GM21367 (cell line): ENCODE measurements around the gene WDR45B.
"Not testable (repeated sequence)": the region's sequence is repeated elsewhere in the genome, so short reads cannot be mapped to it uniquely, and the experiment has no call there.

Source experiments
- ATAC-seq: cut with Tn5 transposase; IDR thresholded peaks from one replicate; pipeline ENCODE4 v1.9.1; 2021; ENCODE audit not compliant: unreplicated experiment

The WDR45B gene

GRCh38 chr17:82658796-82659452 lies 10.7 kb upstream of the WDR45B start:
- no peak for ATAC-seq

GRCh38 chr17:82658331-82658730 lies 10.1 kb upstream of the WDR45B start:
- ATAC-seq: no peak

- ATAC-seq: no peak
Measured at GRCh38 chr17:82657926-82658325, 9.7 kb upstream of the WDR45B start.

GRCh38 chr17:82656266-82656665 lies 8.0 kb upstream of the WDR45B start:
- ATAC-seq: no peak

- no peak for ATAC-seq
Measured at GRCh38 chr17:82655523-82655922, 7.3 kb upstream of the WDR45B start.

GRCh38 chr17:82655038-82655479 lies 6.8 kb upstream of the WDR45B start:
- no peak for ATAC-seq

- not testable (repeated sequence) for ATAC-seq
Measured at GRCh38 chr17:82654611-82655010, 6.4 kb upstream of the WDR45B start.

GRCh38 chr17:82653651-82654528 lies 5.6 kb upstream of the WDR45B start:
- ATAC-seq: no peak

- ATAC-seq: no peak
Measured at GRCh38 chr17:82650723-82651122, 2.5 kb upstream of the WDR45B start.

- ATAC-seq: no peak
Measured at GRCh38 chr17:82649501-82650261, 1.4 kb upstream of the WDR45B start.

GRCh38 chr17:82648742-82649331 lies 593 bp upstream of the WDR45B start:
- no peak for ATAC-seq

GRCh38 chr17:82647593-82648164 lies 565 bp downstream of the WDR45B start:
- peak; percentile 22 for ATAC-seq

- ATAC-seq: no peak
Measured at GRCh38 chr17:82645516-82645915, 2.7 kb downstream of the WDR45B start.

- no peak for ATAC-seq
Measured at GRCh38 chr17:82644148-82644547, 4.1 kb downstream of the WDR45B start.

GRCh38 chr17:82642022-82642421 lies 6.2 kb downstream of the WDR45B start:
- ATAC-seq: no peak

- ATAC-seq: no peak
Measured at GRCh38 chr17:82640036-82640435, 8.2 kb downstream of the WDR45B start.

- ATAC-seq: no peak
Measured at GRCh38 chr17:82639628-82640027, 8.6 kb downstream of the WDR45B start.

GRCh38 chr17:82638183-82638773 lies 10.0 kb downstream of the WDR45B start:
- no peak for ATAC-seq

- no peak for ATAC-seq
Measured at GRCh38 chr17:82636626-82637598, 11.3 kb downstream of the WDR45B start.
